ENCODE data around the gene PLA2G15.
A peak's percentile ranks its signal among the peaks of the same experiment; 100 is the strongest.
"Not testable (repeated sequence)": the region's sequence is repeated elsewhere in the genome, so short reads cannot be mapped to it uniquely, and the experiment has no call there.

Gene PLA2G15

GRCh38 chr16:68281368-68282063 lies 36.3 kb downstream of the PLA2G15 start:
- no peak for DNase-seq

GRCh38 chr16:68282064-68282452 lies 36.9 kb downstream of the PLA2G15 start:
- no peak for DNase-seq

- no peak for DNase-seq
These were observed 38.2 kb downstream of the PLA2G15 start for GRCh38 chr16:68283346-68283745.

DNA sequence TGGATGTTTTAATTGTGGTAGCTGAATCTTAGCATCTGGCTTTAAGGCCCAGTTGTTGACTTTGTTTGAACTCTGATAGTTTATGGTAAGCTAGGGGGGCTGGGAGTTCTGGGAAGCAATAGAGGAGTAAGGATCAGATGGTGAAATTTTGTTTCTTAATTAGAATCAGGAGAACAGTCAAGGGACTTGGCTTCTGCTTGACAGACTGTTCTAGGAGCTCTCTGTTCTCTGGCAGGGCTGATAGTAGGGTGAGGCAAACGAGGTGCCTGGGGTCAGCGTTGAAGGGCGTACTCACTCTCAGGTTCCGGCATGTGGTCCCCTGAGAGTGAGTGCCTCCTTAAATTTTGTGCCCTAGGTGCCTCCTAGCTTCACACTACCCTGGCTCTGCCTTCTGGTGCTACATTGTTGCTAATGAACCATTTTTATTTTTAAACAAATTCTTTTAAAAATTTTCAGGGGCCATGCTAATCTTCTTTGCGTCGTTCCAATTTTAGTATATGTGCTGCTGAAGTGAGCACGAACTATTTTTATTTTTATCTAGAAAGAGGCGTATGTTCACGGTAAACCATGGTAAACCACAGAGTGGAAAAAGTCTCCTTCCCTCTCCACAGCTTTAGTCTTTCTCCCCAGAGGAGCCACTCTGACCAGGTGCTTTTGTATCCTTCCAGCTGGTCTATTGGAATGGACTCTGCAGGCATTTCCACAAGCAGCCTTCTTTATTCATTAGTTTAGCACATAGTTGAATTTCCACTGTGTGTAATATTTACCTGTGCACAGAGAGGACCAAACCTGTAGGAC lies 38.8 kb downstream of the PLA2G15 start:
- no peak for DNase-seq

GRCh38 chr16:68284847-68285246 lies 39.7 kb downstream of the PLA2G15 start:
- no peak for DNase-seq

GRCh38 chr16:68285683-68286082 lies 40.5 kb downstream of the PLA2G15 start:
- no peak for DNase-seq

- DNase-seq = no peak
These were observed 41.2 kb downstream of the PLA2G15 start for GRCh38 chr16:68286153-68287074.

GRCh38 chr16:68287276-68288251 lies 42.4 kb downstream of the PLA2G15 start:
- DNase-seq = peak in 1 of 2 donors; percentile 27

GRCh38 chr16:68288252-68288650 lies 43.1 kb downstream of the PLA2G15 start:
- DNase-seq = no peak

GRCh38 chr16:68288796-68289195 lies 43.6 kb downstream of the PLA2G15 start:
- not testable (repeated sequence) for DNase-seq

DNA sequence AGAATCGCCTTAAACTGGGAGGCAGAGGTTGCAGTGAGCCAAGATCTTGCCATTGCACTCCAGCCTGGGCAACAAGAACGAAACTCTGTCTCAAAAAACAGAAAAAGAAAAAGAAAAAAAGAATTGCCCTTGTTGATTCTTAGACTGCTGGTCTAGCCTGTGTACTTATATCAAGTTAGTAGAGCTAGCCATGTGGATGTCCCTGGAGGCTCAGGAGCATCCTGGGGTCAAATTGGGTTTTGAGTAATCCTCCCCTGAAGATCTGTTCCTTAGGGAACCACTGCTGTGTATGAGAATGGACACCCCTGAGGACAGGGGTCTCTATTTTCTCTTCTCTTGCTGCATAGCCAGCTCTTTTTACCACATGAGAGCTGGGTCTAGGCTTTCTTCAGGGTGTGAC lies 44.0 kb downstream of the PLA2G15 start:
- DNase-seq = no peak

DNA sequence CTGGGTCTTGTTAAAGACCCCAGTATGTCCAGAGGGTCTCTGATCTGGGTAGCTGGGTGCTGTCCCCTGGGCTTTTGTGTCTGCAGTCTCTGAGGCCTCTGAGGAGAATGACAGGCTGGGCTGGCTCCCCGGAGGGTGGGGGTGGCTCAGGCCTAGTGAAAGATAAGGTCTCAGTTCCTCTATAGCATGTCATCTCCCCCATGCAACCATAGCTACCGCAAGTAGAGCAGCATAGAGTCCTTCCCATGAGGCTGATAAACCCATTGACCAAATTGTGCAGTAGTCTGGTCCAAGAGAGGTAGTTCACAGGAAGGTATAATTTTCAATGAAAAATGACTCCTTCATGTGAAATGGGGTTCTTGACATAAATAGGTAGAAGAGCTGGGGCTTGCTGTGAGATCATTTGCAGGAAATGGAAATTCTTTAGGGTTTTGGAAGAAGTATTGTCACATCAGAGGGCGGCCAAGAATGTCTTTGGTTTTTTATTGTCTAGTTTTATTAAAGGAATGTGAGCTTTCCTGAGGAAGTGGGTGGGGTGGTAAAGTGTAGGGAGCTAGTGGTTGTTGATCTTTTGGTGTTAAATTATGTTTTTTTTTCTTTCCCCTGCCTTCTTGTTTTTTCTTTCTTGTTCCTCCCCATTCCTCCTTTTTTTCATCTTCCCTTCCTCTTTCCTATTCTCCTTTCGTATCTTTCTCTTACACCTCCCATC lies 44.6 kb downstream of the PLA2G15 start:
- DNase-seq = peak; percentile 54 to 65

DNA sequence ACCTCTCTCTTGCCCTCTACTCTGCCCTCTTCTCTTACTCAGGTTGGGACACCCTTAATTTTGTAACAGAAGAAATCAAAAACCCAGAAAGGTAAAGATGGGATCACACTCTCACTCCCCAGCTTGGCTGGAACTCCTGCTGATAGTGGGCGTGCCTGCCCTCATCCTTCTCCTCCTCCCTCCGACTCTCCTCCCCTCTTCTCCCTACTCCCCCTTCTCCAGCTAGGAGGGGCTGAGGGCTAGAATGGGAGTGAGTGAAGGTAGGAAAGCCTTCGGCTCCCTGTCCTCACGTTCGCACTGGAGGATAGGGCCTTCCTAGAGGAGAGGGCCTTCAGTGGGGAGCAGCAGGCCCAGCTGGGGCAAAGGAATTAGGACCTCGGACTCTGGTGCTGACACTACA lies 45.3 kb downstream of the PLA2G15 start:
- no peak for DNase-seq

DNA sequence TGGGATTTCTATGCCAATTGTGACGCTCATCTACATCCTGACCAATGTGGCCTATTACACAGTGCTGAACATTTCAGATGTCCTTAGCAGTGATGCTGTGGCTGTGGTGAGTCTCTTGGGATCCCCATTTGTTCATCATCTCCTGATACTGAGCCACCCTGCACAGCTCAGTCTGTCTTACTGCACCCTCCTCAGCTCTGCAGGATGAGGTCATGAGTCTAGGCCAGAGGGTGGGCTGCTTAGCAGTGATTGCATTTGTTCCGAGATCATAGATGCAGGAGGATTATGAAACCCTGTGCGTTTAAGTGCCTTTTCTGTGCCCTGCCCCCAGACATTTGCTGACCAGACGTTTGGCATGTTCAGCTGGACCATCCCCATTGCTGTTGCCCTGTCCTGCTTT lies 46.1 kb downstream of the PLA2G15 start:
- no peak for DNase-seq

GRCh38 chr16:68292425-68292824 lies 47.3 kb downstream of the PLA2G15 start:
- DNase-seq = no peak

DNA sequence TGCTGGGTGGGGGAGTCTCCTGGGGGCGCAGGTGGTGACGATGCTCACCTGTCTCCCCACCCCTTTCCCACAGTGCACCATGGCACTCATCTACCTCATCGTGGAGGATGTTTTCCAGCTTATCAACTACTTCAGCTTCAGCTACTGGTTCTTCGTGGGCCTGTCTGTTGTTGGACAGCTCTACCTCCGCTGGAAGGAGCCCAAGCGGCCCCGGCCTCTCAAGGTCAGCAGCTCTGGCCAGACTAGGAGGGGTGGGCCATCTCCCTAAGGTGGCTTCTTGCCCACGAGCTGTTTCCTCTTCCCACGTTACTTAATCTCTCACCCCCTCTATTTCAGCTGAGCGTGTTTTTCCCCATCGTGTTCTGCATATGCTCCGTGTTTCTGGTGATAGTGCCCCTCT lies 51.1 kb downstream of the PLA2G15 start:
- no peak for DNase-seq

DNA sequence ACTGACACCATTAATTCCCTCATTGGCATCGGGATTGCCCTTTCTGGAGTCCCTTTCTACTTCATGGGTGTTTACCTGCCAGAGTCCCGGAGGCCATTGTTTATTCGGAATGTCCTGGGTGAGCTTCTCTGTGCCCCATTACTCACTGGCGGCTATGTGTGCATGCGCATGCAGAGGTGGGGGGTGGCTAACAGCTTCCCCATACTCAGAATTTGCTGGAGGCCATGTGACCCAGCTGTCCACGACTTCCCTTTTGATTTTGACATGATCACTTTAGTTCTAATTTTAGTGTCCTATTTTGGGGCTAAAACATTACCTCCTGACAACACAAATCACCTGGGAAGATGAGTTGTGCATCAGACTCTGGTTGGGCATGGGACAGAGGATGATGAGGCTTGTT lies 51.5 kb downstream of the PLA2G15 start:
- DNase-seq = no peak

DNA sequence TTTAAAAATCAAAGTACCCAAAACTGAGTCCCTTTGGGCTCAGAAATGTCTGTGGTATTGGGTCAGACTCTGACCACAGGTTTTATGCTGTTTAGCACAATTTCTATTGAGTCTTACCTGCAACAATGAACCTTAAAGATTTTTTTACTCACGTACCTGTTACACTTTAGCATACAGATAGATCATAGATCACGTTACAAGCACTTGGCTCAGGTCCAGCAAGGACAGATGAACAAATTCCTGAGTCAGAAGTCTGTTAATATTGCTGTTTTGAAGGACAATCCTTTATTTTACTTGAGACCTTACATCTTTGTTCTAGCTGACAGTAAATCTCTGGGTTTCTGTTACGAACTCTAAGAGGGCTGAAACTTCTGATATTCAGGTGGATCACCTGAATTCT lies 52.7 kb downstream of the PLA2G15 start:
- DNase-seq = no peak

GRCh38 chr16:68298312-68298711 lies 53.1 kb downstream of the PLA2G15 start:
- no peak for DNase-seq

DNA sequence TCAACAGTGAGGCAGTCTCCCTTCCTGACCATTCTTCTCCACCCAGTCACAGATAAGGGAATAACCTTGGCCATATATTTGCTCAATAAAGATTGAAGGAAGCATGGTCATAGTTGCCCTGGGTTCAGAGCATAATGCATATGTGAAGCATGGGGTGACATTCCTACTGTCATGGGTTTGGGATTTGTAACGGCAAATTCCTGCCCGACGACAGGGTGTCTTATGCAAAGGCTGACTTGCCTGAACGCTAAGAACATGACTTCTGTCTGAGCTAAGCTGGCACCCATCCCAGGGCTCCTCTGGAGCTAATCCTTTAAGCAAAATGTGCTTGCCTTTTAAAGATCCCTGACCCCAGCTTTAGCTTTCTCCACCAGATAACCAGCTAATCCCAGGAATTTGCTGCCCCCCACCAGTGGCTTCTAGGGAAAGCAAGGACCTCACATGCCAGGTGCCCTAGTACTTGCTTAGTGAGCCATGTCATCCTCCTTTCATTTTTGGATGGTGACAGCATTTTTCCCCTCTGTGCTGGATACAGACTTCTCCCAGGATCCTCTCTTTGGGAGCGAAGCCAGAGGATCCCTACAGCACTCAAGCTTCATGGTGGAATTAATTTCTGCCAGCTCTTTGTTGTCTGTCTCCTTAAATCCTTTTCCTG lies 53.9 kb downstream of the PLA2G15 start:
- DNase-seq = no peak

All from stimulated activated CD4-positive, alpha-beta T cell treated with anti-CD3 and anti-CD28 coated beads, Interleukin-2, amount 100 ng/mL, for 24 hours (primary cell).